CD4-positive, alpha-beta T cell treated with Interleukin-21 for 1 hour (primary cell): ENCODE measurements around the gene PPT2.

Source experiments
- DNase-seq: peaks from one replicate; pipeline ENCODE4 v3.0.0-alpha.2; 2020

The PPT2 gene

GRCh38 chr6:32152769-32153563 lies 975 bp upstream of the PPT2 start:
- DNase-seq = no peak

- peak; percentile 79 for DNase-seq
Measured at GRCh38 chr6:32154514-32155161, 697 bp downstream of the PPT2 start.

GRCh38 chr6:32156891-32157290 lies 3.0 kb downstream of the PPT2 start:
- DNase-seq = no peak

- DNase-seq = no peak
Measured at GRCh38 chr6:32158052-32158451, 4.1 kb downstream of the PPT2 start.

DNA sequence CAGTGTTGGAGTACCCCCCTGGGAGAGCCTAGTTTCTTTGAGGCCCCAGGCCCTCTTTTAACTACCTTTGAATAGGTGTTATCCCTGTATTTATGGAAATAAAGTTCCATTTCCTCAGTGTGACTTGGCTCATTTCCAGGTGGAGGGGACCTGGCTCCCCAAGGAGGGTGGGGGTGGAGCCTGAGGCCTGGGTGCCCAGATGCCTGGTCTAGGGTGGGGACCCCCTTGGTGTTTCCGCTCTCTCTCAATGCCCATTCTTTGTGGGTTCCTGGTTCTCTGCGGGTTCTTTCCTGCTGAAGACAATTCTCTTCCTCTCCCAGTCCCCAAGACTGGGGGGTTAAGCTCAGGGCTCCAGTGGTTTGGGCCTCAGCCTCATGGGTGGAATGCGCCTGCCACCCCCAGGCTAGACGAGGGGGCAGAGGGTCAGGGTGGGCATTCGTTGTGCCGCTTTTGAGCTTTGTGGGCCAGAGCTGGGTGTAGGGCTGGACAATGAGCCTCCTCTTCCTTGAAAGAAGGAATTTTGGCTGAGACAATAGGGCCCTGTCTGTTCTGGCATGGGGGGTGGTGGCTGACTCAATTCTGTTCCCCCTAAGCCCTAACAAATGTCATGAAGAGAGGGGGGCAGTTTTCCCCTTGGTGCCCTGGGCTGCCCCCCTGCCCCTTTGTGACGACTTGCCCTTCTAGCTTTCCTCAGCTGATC lies 9.8 kb downstream of the PPT2 start:
- DNase-seq = no peak

- DNase-seq = no peak
Measured at GRCh38 chr6:32164295-32164694, 10.4 kb downstream of the PPT2 start, which contains the start of gene EGFL8. TSS of gene EGFL8 (plus strand) at chr6:32164595. CDS start at chr6:32166166, 1,571 bp downstream.

DNA sequence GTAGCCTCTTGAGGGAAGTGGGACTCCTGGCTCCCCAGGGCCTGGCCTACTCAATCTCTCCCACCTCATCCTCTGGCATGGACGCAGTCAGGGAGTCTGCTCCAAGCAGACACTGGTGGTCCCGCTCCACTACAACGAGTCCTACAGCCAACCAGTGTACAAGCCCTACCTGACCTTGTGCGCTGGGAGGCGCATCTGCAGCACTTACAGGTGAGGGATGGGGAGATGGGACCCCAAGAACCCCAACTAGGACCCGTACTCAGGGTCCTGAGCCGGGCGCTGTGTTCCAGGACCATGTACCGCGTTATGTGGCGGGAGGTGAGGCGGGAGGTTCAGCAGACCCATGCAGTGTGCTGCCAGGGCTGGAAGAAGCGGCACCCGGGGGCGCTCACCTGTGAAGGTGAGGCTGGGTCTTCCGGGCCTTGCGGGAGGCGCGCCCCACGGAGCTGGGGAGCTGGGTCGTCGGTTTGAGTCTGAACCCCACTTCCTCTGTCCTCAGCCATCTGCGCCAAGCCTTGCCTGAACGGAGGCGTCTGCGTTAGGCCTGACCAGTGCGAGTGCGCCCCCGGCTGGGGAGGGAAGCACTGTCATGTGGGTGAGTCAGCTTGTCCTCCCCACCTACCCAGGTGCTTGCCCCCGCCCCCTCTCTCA lies 12.6 kb downstream of the PPT2 start:
- no peak for DNase-seq

GRCh38 chr6:32167154-32167760 lies 13.3 kb downstream of the PPT2 start:
- no peak for DNase-seq

GRCh38 chr6:32167761-32168262 lies 13.9 kb downstream of the PPT2 start:
- DNase-seq = no peak

DNA sequence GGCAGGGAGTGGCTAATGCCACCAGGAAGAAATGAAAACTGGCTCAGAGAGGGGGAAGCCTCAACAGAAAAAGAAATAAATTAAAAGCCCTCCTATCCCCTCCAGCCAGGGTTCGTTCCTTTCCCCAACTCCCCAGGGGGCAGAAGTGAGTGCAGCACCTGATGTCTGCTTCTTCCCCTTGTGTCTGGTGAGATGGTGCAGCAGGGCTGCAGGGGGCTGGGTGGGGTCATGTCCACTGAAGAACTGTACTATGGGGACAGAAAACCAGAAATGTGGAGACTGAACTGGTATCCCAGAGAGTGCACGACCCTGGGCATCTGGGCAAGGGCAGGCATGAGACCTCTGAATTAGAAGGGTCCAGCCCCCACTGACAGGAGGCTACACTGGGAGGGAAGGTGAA lies 14.4 kb downstream of the PPT2 start:
- no peak for DNase-seq

DNA sequence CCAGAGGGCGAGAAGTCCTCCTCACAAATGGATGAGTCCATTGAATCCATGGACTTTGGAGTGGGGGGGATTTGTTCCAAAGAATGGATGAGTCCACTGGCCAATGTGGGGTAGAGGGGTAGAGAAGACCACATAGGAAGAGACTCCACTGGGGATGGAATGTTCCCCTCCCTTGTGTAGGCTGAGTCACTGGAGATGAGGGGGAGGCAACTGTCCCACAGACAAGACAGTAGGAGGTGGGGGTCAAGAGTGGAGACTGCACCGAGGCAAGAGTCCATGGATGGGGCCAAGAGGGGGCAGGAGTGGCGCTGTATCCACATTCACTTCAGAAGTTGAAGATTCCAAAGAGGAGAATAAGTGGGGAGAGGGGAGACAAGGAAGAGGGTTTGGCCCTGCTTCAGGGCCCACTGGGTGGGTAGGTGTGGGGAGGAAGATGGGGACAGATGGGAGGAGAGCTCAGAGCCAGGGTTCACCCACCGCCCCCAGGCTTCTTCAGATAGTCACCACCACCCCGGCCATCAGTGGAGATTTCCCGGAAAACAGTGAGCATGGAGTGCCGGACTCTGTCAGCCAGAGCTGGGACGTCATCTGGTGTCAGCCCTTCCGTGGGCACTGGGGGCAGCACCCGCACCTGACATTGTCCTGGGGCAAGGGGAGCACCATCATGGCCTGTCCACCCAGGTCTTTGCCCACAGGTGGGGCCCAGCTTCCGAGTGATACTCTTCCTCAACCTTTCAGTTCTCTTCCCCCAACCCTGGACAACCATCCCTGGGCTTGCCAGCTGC lies 15.1 kb downstream of the PPT2 start:
- no peak for DNase-seq

DNA sequence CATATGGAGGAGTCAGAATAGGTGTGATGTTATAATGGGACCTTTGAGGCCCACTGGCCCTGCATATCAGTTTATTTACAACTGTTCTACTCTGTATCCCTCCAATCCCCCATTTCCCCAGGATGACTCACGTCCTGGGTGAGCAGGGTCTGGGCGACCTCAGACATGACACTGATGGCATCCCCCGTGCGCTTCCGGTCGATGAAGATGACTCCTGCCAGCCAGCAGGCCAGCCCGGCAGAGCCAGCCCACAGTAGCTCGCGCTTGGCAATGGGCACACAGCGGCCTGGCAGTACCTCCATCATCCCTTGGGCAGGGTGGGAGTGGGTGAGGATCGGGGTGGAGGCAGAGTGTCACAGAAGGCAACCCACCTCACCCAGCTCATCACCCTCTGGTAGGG lies 16.4 kb downstream of the PPT2 start:
- DNase-seq = no peak

- DNase-seq = no peak
Measured at GRCh38 chr6:32171234-32171633, 17.3 kb downstream of the PPT2 start.

- no peak for DNase-seq
Measured at GRCh38 chr6:32173051-32173727, 19.2 kb downstream of the PPT2 start.

GRCh38 chr6:32174416-32174815 lies 20.5 kb downstream of the PPT2 start:
- DNase-seq = no peak

GRCh38 chr6:32175322-32175710 lies 21.4 kb downstream of the PPT2 start:
- DNase-seq = no peak

DNA sequence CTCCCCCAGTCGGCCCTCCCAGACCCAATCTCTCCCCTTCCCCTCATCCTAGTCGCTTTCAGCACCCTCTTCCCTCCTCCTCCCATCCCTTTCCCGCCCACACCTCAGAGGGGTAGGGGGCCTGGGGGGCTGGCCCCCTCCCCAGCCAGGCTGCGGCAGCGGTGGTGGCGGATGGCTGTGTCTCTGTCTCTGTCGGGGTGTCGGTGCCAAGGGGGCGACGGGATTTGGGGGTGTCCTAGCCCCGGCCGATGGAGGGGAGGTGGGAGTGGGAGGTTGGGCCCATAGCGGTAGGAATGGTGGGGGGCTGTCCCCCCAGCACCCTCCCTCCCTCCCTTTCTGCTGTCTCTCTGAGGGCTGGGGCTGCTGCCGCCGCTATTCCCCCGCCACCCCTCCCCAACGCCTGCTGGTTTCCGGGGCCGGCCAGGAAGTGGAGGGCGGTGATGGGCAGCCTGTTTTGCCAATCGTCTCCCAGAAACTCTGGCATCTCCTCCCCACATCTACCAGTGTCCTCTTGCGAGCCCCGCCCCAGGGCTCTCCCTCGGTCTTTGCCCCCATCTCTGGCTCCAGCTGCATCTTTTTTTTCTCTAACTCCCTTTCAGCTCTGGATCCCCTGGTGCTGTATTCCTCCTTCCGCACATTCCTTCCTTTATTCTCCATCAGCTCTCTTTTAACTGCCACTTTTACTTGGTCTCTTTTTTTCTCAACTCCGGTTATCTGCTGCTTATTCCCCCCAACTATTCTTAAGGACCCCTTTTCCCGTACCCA lies 22.0 kb downstream of the PPT2 start, which contains the start of gene AGPAT1:
Gene AGPAT1 (minus strand): TSS at position 374 of the 765 bp plus-strand sequence. CDS start 4,588 bp downstream, outside the sequence.
- peak; percentile 97 for DNase-seq

DNA sequence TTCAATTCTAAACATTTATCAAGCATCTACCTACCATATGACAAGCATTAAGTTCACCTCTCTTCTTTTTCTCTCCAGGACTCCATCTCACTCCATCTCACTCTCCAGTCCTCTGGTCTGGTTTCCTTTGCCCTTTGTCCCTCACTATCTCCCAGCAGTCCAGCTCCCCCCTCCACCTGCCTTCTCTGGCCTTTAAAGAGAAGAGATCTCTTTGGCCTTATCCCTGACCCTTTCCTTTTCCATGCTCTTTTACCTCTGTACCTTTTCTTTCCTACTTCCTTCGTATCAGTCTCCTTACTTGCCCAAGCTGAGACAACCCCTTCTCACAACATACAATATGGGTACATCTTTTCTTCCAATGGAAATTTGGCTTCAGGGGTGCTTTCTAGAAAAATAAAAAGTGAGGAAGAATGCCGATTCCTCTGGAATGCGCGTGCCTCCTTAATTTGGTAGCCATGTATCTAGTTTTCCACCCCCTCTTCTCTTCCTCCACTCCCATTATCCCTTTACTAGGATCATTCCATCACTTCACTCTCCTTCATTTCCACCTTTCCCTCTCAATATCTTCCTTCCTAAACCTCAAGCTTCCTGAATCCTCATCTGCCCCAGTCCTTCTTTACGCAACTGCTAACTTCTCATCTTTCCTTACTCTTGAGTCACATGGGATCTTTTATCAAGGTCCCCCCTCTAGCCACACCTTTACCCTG lies 22.7 kb downstream of the PPT2 start:
- no peak for DNase-seq

GRCh38 chr6:32177183-32177787 lies 23.3 kb downstream of the PPT2 start:
- peak; percentile 70 for DNase-seq
